ENCODE results near the gene TRIM65. TPM values are rescaled to one million over a fixed set of nuclear protein-coding genes. Genes with fewer than 3 reads are reported as not detected.

TRIM65 gene
- total and polyA plus RNA-seq, 2 experiments from 2014 or later = 13.8 to 54.0 TPM

DNA sequence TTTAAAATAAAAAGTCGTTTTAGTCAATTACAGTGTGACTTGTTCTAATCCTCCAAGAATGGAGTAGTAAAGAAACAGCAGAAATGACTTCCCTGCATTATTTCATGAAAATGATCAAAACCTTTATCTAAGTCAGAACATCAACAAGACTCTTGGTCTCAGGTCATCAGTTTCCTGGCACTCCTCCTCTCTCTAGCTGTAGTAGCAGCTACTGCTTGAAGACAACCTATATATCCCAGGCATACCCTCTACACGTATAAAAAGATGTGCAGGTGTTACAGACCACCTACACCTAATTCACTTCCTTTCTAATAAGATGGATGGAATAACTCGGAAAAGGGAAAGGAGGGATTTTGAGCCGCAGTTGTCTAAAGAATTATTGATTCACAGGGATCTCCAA, 45.7 kb upstream of the TRIM65 start:
- Mint-ChIP-seq H3K27me3 (ENCODE audit: insufficient read depth, low read depth, poor library complexity) (peaks cover 8% of the 10 kb centered on the region), H3K9me3 (no peaks in the 10 kb centered on the region), H3K4me3 (no peak overlapping the region), H3K27ac (no peak overlapping the region), H3K4me1 (peaks cover 15% of the 10 kb centered on the region), H3K36me3 (ENCODE audit: low read depth) (peaks cover 10% of the 10 kb centered on the region; the same call in 2 of the 3 replicates)
- no peak for ATAC-seq
- H3K4me2 ChIP-seq = no peak overlapping the region
- no peaks in the 10 kb centered on the region for H3K27me3 ChIP-seq (ENCODE audit: insufficient read depth)
- peaks cover 15% of the 10 kb centered on the region for H3F3A ChIP-seq (replicated peaks; ENCODE audit: low read depth)
- no peak overlapping the region for H3K4me3 ChIP-seq
- no peak for DNase-seq (ENCODE audit: low spot score)
- peaks cover 17% of the 10 kb centered on the region; the same call in 1 of the 2 replicates for H3K4me1 ChIP-seq (ENCODE audit: insufficient read depth)
- 0 out of 2 replicates have a peak overlapping the region, but pooled peaks have one; percentile 39 for H3K27ac ChIP-seq (ENCODE audit: low read depth)
- TF ChIP-seq CTCF (conservative IDR thresholded peaks at IDR 0.05; ENCODE audit: low read depth in 2 of 2) (no peak), ZNF114 (CRISPR knock-in tag; IDR thresholded peaks at IDR 0.05) (no peak), JUNB (IDR thresholded peaks at IDR 0.05; ENCODE audit: unreplicated experiment) (no peak), ZNF331 (CRISPR knock-in tag; IDR thresholded peaks at IDR 0.05; ENCODE audit: low read depth) (no peak), CREB1 (CRISPR knock-in tag; IDR thresholded peaks at IDR 0.05; ENCODE audit: low read depth) (no peak), EZH2 (IDR thresholded peaks at IDR 0.05; ENCODE audit: low read depth, unreplicated experiment) (no peak), STAT1 (IDR thresholded peaks at IDR 0.05; ENCODE audit: unreplicated experiment) (no peak), REST (IDR thresholded peaks at IDR 0.05; ENCODE audit: unreplicated experiment) (no peak), POLR2AphosphoS5 (IDR thresholded peaks at IDR 0.05; ENCODE audit: low read depth) (no peak), EZH2phosphoT487 (IDR thresholded peaks at IDR 0.05; ENCODE audit: unreplicated experiment) (no peak), ETS1 (IDR thresholded peaks at IDR 0.05) (no peak), NANOG (IDR thresholded peaks at IDR 0.05; ENCODE audit: borderline replicate concordance) (no peak)
- TF ChIP-seq, protein P1, sequence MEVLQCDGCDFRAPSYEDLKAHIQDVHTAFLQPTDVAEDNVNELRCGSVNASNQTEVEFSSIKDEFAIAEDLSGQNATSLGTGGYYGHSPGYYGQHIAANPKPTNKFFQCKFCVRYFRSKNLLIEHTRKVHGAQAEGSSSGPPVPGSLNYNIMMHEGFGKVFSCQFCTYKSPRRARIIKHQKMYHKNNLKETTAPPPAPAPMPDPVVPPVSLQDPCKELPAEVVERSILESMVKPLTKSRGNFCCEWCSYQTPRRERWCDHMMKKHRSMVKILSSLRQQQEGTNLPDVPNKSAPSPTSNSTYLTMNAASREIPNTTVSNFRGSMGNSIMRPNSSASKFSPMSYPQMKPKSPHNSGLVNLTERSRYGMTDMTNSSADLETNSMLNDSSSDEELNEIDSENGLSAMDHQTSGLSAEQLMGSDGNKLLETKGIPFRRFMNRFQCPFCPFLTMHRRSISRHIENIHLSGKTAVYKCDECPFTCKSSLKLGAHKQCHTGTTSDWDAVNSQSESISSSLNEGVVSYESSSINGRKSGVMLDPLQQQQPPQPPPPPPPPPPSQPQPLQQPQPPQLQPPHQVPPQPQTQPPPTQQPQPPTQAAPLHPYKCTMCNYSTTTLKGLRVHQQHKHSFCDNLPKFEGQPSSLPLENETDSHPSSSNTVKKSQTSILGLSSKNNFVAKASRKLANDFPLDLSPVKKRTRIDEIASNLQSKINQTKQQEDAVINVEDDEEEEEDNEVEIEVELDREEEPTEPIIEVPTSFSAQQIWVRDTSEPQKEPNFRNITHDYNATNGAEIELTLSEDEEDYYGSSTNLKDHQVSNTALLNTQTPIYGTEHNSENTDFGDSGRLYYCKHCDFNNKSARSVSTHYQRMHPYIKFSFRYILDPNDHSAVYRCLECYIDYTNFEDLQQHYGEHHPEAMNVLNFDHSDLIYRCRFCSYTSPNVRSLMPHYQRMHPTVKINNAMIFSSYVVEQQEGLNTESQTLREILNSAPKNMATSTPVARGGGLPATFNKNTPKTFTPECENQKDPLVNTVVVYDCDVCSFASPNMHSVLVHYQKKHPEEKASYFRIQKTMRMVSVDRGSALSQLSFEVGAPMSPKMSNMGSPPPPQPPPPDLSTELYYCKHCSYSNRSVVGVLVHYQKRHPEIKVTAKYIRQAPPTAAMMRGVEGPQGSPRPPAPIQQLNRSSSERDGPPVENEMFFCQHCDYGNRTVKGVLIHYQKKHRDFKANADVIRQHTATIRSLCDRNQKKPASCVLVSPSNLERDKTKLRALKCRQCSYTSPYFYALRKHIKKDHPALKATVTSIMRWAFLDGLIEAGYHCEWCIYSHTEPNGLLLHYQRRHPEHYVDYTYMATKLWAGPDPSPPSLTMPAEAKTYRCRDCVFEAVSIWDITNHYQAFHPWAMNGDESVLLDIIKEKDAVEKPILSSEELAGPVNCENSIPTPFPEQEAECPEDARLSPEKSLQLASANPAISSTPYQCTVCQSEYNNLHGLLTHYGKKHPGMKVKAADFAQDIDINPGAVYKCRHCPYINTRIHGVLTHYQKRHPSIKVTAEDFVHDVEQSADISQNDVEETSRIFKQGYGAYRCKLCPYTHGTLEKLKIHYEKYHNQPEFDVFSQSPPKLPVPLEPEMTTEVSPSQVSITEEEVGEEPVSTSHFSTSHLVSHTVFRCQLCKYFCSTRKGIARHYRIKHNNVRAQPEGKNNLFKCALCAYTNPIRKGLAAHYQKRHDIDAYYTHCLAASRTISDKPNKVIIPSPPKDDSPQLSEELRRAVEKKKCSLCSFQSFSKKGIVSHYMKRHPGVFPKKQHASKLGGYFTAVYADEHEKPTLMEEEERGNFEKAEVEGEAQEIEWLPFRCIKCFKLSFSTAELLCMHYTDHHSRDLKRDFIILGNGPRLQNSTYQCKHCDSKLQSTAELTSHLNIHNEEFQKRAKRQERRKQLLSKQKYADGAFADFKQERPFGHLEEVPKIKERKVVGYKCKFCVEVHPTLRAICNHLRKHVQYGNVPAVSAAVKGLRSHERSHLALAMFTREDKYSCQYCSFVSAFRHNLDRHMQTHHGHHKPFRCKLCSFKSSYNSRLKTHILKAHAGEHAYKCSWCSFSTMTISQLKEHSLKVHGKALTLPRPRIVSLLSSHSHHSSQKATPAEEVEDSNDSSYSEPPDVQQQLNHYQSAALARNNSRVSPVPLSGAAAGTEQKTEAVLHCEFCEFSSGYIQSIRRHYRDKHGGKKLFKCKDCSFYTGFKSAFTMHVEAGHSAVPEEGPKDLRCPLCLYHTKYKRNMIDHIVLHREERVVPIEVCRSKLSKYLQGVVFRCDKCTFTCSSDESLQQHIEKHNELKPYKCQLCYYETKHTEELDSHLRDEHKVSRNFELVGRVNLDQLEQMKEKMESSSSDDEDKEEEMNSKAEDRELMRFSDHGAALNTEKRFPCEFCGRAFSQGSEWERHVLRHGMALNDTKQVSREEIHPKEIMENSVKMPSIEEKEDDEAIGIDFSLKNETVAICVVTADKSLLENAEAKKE (CRISPR knock-in tag; IDR thresholded peaks at IDR 0.05) = no peak
- no peaks in the 10 kb centered on the region for H3K9me2 ChIP-seq (ENCODE audit: insufficient read depth)
- no peaks in the 10 kb centered on the region for H4K20me1 ChIP-seq (replicated peaks; ENCODE audit: insufficient read depth)
- H3K36me3 ChIP-seq (ENCODE audit: insufficient read depth) = no peaks in the 10 kb centered on the region
- no peaks in the 10 kb centered on the region for H3K79me2 ChIP-seq (replicated peaks; ENCODE audit: insufficient read depth)
- no peak overlapping the region for H2AFZ ChIP-seq
